Nephron (organoid): ENCODE data around the gene MAG.
A peak's percentile ranks its signal among the peaks of the same experiment; 100 is the strongest.

Experiments used
- H3K27ac Mint-ChIP-seq, 3 experiments: 2 replicates each; pipeline ENCODE4 v1.8.0; 2020; ENCODE audit warnings: mixed read lengths in 3 of 3, mild to moderate bottlenecking in 2 of 3, moderate library complexity in 1 of 3
- H3K27me3 Mint-ChIP-seq: 2 replicates; pipeline ENCODE4 v1.8.0; 2021; ENCODE audit warnings: low read depth, mild to moderate bottlenecking, moderate library complexity, mixed read lengths
- H3K36me3 Mint-ChIP-seq: 2 replicates; pipeline ENCODE4 v1.8.0; 2020; ENCODE audit warnings: low read depth, mixed read lengths
- H3K4me1 Mint-ChIP-seq: 2 replicates; pipeline ENCODE4 v1.8.0; 2020; ENCODE audit warnings: mixed read lengths
- H3K4me3 Mint-ChIP-seq, 3 experiments: 2 replicates each; pipeline ENCODE4 v1.8.0; 2020; ENCODE audit warnings: mild to moderate bottlenecking in 3 of 3, mixed read lengths in 3 of 3, moderate library complexity in 2 of 3
- H3K9me3 Mint-ChIP-seq: 2 replicates; pipeline ENCODE4 v1.8.0; 2020; ENCODE audit warnings: mixed read lengths
- CTCF ChIP-seq, 3 experiments: fragments of 200-600 bp; sonication (generic); IDR thresholded peaks; one replicate each; pipeline ENCODE4 v1.5.0; 2021; ENCODE audit warnings: antibody characterized with exemption in 3 of 3; ENCODE audit not compliant: unreplicated experiment in 3 of 3

The MAG gene

GRCh38 chr19:35304036-35304435 lies 12.1 kb downstream of the MAG start:
- Mint-ChIP-seq H3K4me3 (no peak overlapping the region), H3K27ac (peak overlapping the region; percentile 1 to 36 (median 13)), H3K4me1 (peaks cover 24% of the 10 kb centered on the region), H3K27me3 (no peaks in the 10 kb centered on the region), H3K36me3 (no peaks in the 10 kb centered on the region), H3K9me3 (no peaks in the 10 kb centered on the region)
- TF ChIP-seq CTCF (IDR thresholded peaks at IDR 0.05; ENCODE audit: unreplicated experiment in 3 of 3), result no peak

- TF ChIP-seq CTCF (IDR thresholded peaks at IDR 0.05; ENCODE audit: unreplicated experiment in 3 of 3), result no peak
- Mint-ChIP-seq H3K27me3 (no peaks in the 10 kb centered on the region), H3K9me3 (no peaks in the 10 kb centered on the region), H3K36me3 (no peaks in the 10 kb centered on the region), H3K4me1 (peaks cover 33% of the 10 kb centered on the region), H3K27ac (peak overlapping the region in 2 of 3 experiments; percentile 62 to 76), H3K4me3 (no peak overlapping the region)
These were observed 13.2 kb downstream of the MAG start for GRCh38 chr19:35305181-35305580.

- no peaks in the 10 kb centered on the region for H3K9me3 Mint-ChIP-seq
These were observed 14.7 kb downstream of the MAG start for GRCh38 chr19:35306473-35307246.

GRCh38 chr19:35307931-35308330 lies 16.0 kb downstream of the MAG start:
- no peaks in the 10 kb centered on the region for H3K27me3 Mint-ChIP-seq
- H3K36me3 Mint-ChIP-seq, result no peaks in the 10 kb centered on the region
- no peaks in the 10 kb centered on the region for H3K9me3 Mint-ChIP-seq
- no peak for TF ChIP-seq CTCF (IDR thresholded peaks at IDR 0.05; ENCODE audit: unreplicated experiment in 3 of 3)
- peak overlapping the region; percentile 98 for H3K27ac Mint-ChIP-seq
- peak overlapping the region; percentile 58 to 68 (median 60) for H3K4me3 Mint-ChIP-seq
- peaks cover 50% of the 10 kb centered on the region for H3K4me1 Mint-ChIP-seq

More at GRCh38 chr19:35306473-35307246, 14.7 kb downstream of the MAG start:
- peak overlapping the region; percentile 98 for H3K27ac Mint-ChIP-seq
- H3K4me1 Mint-ChIP-seq, result peaks cover 47% of the 10 kb centered on the region
- no peaks in the 10 kb centered on the region for H3K27me3 Mint-ChIP-seq
- peak overlapping the region in 1 of 3 experiments; percentile 22 for H3K4me3 Mint-ChIP-seq
- H3K36me3 Mint-ChIP-seq, result no peaks in the 10 kb centered on the region
- TF ChIP-seq CTCF (IDR thresholded peaks at IDR 0.05; ENCODE audit: unreplicated experiment in 3 of 3), result peak in 1 of 3 experiments; percentile 42

- no peaks in the 10 kb centered on the region for H3K9me3 Mint-ChIP-seq
- peaks cover 50% of the 10 kb centered on the region for H3K4me1 Mint-ChIP-seq
- H3K27me3 Mint-ChIP-seq, result no peaks in the 10 kb centered on the region
- no peaks in the 10 kb centered on the region for H3K36me3 Mint-ChIP-seq
- no peak for TF ChIP-seq CTCF (IDR thresholded peaks at IDR 0.05; ENCODE audit: unreplicated experiment in 3 of 3)
- peak overlapping the region; percentile 35 to 82 (median 75) for H3K4me3 Mint-ChIP-seq
- peak overlapping the region; percentile 98 for H3K27ac Mint-ChIP-seq
These were observed 16.9 kb downstream of the MAG start for GRCh38 chr19:35308910-35309309.
